IPS DF 19.7 (cell line): ENCODE measurements around the gene THAP2.

Source experiments
- DNase-seq: peaks from one replicate; pipeline ENCODE4 v3.0.0-alpha.2; 2013; ENCODE audit warnings: low read depth, low spot score

THAP2 gene

DNA sequence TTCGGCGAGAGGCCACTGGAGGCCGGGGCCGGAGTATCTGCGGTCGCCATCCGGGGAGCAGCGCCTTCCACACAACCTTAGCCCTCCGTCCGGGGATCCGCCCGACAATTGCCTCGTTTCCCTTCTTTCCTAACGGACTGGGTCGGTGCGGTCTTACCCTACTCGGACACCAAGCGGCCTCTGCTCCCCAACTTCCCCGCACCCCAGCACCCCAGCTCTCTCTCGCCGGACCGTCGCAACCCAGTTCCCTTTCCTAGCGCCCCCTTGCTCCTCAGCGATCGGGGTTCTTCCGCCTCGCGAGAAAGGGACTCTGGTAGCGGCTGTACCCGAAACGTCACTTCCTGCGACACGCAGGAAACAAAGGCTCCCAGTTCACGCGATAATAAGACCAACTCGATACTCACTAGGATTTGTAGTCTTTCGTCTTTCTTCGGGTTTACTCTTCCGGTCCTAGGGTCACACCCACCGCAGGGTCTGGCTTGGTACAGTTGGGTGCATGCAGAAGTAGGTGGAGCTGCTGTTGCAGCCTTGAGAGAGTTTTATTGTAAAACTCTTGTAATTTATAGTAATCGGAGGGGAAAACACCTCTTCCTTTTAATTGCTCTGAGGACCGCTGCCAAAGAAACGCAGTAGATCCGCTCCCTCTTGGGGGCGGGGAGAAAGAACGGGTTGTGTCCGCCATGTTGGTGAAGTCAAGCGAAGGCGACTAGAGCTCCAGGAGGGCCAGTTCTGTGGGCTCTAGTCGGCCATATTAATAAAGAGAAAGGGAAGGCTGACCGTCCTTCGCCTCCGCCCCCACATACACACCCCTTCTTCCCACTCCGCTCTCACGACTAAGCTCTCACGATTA, at the start of gene THAP2, which contains the start of gene ZFC3H1:
Gene THAP2 (plus strand): TSS at position 741 of the 850 bp plus-strand sequence. CDS start 209 bp downstream, outside the sequence.
Gene ZFC3H1 (minus strand): TSS at position 288 of the 850 bp plus-strand sequence. CDS start 238 bp downstream, at position 50.
- peak; percentile 99 for DNase-seq

GRCh38 chr12:71621938-71622337, 42.2 kb upstream of the THAP2 start:
- no peak for DNase-seq

GRCh38 chr12:71625476-71625875, 38.6 kb upstream of the THAP2 start:
- DNase-seq: no peak

GRCh38 chr12:71626098-71626497, 38.0 kb upstream of the THAP2 start:
- DNase-seq: no peak

DNA sequence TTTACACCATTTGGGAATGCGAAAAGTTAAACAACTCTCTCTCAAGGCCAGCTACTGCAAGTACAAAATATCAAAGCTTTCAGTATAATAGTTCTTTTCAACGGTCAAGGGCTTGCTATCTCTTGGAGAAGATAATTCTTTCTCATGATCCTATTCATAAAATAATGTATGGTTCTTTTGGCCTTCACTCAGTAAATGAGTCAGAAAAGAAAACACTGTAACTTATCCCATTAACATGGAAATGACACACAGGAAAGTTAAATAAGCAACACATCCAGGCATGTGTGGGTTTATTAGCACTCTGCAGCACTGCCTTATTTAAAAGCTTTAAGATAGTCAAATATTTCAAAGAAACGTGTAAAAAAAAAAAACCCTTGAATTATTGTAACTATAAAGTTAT, 37.3 kb upstream of the THAP2 start:
- no peak for DNase-seq

GRCh38 chr12:71627438-71628002, 36.6 kb upstream of the THAP2 start:
- DNase-seq: no peak

GRCh38 chr12:71636704-71637115, 27.4 kb upstream of the THAP2 start:
- peak; percentile 38 for DNase-seq

- DNase-seq: no peak
Observed at GRCh38 chr12:71638499-71638898, 25.6 kb upstream of the THAP2 start.

DNA sequence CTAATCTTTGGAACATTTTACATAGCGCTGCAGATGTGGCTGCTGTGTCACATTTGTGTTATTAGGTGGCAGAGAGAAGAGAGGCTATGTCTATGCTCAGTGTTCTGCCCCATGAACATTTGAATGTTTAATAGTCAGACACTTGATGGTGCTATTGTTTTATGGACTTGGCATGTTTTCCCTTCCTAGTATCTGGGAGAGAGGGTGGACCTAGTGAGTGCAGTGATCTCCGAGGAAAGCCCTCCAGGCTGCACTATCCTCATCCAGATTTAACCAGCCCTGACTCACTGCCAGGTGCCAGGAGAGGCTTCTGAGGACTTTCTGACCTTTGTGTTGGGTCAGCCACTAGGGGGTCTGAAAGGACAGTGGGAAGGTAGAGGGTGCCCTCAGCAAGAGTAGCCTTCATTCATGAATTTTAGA, 24.8 kb upstream of the THAP2 start:
- DNase-seq: no peak

DNA sequence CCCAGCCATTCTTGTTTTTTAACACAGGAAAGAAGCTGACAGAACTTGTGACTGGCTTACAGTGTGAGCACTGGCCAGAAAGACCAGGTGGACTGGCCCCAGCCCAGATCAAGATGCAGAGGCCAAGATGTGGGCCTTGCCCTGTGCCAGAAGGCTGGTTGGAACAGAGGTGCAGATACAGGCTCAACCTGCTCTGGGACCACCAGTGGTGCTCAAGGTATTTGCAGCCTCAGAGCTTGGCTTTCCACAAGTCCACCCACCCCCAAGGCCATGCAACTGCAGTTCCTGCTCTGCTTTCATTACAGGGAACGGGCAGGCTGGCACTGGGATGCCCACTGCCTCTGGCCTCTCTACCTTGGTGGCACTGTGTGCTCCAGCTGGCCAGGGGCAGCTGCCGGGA, 23.8 kb upstream of the THAP2 start:
- no peak for DNase-seq

DNA sequence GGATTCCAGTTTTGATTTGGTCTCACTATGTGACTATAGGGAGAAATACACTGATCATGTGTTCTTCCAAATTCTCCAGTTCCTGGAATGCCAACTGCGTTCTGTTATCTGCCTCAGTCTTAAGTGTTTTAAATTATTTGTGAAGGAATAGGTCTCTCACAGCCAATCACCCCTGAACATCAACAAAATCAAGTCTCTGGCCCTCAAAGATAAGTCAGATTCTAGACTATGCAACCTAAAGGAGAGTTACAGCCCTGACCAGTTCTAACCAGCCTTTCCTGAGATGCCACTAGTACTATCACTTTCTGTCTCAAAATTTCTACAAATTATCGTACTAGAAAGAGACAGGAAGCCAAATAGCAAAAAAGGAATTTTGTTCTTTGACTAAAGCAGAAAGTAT, 22.7 kb upstream of the THAP2 start:
- DNase-seq: no peak

DNA sequence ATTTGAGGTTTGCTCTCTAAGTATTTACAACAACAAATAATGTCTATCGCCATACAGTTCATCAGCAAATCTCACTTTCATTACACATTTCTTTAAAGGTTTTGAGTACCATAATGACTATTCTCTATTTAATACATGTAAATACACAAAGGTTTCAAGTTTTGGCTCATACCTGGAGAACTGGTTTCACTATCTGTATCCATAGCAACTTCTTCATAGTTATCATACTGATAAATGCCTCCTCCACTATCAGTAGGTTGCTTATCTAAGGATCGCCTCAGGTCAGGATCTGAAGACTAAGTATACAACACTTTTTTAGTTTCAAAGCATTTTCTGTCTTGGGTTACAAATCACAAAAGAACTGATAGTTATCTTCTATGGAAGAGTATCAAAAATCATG, 21.8 kb upstream of the THAP2 start:
- DNase-seq: no peak

DNA sequence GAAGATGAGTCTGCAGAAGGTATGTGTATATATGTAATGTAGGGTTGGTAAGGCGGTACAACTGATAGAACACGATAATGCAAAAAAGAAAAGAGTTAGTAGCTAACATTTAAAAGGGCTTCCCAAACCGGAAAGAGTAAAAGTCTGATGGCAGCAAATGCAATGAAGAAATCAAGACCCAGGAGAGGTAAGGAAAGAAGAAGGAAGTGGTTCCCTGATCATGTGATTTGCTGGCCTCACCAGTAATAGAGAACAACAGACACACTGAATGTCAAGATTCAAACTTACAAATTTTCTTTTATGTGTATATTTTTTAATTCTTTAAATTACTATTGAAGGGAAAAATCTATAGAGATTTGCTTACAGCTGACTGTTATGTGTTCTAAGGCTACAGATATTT, 18.8 kb upstream of the THAP2 start:
- no peak for DNase-seq

- DNase-seq: no peak
Observed at GRCh38 chr12:71646512-71646911, 17.6 kb upstream of the THAP2 start.

DNA sequence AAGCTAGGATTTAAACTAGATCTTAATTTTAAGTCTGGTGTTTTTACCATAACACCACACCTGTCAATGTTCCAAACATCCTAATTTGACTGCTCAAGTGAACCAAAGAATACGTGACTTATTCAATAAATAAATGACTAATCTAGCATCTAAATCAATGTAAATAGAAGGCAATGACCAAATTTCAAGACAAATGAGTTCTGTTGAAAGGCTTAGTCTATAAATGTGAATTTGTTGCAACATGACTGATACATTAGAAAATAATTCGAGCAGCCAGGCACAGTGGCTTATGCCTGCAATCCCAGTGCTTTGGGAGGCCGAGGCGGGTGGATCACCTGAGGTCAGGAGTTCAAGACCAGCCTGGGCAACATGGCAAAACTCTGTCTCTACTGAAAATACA, 15.6 kb upstream of the THAP2 start:
- no peak for DNase-seq

GRCh38 chr12:71649401-71649800, 14.7 kb upstream of the THAP2 start:
- DNase-seq: no peak

DNA sequence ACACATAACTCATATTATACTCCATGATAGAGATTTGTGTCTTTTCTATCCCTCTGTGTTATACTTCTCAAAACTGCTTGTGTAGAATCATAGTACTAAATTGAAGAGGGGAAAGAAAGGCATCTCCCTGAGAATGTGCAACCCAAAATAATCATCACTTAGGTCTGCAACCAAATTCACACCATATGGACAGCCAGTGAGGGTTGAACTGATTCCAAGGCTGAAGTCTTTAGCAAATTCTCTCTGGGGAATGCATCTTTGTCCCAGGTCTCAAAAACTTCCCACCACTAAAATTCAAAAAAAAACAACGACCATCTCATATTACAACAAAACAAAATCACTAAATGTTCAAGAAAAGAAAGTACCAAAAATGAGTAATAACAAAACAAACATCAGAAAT, 11.4 kb upstream of the THAP2 start:
- no peak for DNase-seq

GRCh38 chr12:71653137-71653536, 11.0 kb upstream of the THAP2 start:
- DNase-seq: no peak

- DNase-seq: no peak
Observed at GRCh38 chr12:71654200-71654599, 9.9 kb upstream of the THAP2 start.

DNA sequence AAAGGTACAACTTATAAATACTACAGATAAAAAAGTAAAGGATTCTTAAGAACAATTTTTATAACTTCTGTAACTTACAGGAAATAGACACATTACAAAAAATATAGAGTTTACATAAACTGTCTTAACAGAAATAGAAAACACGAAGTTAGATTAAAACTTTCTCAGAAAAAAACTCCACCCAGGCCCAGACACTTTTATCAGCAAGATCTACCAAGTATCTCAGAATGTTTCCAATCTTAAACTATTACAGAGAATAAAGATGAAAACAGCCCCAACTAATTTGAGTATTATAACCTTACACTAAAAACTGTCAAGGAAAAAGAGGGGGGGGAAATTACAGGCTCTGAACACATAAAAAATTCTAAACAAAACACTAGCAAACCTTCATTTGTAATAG, 8.6 kb upstream of the THAP2 start:
- DNase-seq: no peak

DNA sequence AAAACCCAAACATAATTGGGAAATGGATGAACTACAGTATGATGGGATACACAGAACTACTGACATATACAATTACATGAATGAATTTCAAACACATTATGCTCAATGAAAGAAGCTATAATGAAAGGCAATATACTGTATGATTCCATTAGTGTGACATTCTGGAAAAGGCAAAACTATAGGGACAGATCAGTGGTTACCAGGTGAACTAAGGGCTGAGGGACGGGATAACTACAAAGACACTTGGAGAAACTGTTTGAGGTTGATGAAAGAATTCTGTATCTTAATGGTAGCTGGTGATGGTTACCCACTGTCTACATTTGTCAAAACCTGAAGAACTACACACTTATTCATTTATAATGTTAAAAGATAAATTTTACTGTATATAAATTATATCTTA, 8.2 kb upstream of the THAP2 start:
- DNase-seq: no peak

- no peak for DNase-seq
Observed at GRCh38 chr12:71656740-71657139, 7.4 kb upstream of the THAP2 start.

- no peak for DNase-seq
Observed at GRCh38 chr12:71661977-71662530, 2.0 kb upstream of the THAP2 start.
